SHP77 treated with DMSO at 0.1 percent for 48 hours (cell line): ENCODE measurements around the gene SLIT1.

Source experiments
- DNase-seq: peaks from one replicate; lab custom pipeline; 2025; lab: John Stamatoyannopoulos, UW

The SLIT1 gene

DNA sequence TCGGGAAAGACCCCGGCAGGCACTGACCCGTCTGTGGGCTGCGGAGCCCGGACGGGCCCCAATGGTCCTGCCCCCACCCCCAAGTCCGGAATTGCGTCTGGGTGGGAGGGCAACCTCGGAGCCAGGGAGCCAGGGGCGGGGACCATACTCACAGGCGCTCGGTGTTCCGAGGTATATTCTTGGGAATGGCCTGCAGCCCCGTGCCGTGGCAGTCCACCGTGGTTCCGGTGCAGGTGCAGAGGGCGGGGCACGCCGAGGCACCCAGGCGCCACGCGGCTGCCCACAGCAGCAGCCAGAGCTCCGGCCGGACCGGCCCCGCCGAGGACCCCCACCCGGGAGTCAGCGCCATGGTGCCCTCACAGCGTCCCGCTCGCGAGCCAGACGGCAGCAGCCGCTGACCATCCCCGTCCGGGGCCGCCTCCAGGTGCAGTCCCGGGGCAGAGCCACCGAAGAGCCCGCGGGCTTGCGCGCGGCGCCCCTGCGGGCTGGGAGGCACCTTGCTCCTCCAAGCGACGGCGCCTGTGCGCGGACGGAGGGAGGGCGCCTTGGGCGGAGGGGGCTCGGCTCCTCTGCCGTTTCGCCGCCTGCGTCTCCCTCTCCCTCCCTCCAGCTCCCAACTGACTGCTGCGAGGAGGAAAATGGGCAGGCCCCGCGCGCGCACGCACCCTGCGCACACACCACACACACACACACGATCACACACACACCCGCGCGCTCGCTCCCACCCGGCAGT lies at the start of gene SLIT1:
TSS of gene SLIT1 (minus strand) at position 634 of the 733 bp plus-strand sequence. CDS start at position 349, 285 bp downstream.
- no peak for DNase-seq

DNA sequence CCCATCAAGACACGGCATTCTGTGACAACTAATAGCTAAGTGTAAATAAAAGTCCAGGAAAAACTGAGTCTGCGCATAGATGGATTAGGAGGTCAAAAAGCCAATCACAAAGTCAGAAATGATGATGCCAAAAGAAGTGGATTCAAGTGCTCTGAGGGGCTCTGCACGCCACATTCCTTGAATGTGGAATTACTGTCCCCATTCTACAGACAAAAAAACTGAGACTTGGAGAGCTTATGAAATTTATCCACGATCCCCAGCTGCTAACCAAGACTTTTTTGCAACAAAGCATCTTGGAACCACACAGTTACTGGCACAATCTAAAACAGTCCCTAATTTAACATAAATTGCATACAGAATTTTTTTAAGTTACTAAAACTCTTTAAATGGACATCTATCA lies 49.6 kb upstream of the SLIT1 start:
- DNase-seq: no peak

DNA sequence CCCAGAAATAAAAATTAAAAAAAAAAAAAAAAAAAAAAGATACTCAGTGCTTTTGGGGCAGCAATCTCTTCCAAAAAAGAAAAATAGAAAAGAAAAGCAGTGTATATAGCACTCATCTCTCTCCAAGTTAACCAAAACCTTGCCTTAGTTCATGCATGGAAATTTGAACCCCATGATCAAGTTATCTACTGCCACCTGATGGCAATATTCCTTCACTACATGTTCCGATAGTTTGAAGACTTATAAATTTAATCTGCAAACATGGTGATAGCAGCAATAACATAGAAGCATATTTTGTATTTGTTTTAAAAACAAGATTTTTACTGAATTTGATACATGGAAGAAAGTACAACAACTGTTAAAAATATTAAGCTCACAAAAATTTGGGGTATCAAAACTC lies 48.6 kb upstream of the SLIT1 start:
- DNase-seq: peak; percentile 48

DNA sequence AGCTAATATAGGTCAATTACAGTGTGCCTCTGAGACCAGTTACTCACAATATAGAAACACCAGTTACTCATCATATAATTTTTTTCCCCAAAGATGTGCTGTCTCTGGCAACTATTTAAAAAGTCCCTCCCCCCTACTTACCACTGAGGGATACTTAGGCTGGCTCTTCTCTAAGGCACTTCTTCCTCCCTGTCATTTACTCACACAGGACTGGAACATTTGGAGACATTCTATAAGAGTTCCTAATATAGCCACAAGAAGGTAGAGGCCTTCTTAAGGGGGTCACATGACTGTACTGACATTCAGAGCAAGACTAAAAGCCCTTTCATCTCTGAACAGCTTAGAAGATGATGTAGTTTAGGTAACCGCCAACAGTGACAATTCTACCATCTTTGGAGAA lies 44.4 kb upstream of the SLIT1 start:
- DNase-seq: no peak

DNA sequence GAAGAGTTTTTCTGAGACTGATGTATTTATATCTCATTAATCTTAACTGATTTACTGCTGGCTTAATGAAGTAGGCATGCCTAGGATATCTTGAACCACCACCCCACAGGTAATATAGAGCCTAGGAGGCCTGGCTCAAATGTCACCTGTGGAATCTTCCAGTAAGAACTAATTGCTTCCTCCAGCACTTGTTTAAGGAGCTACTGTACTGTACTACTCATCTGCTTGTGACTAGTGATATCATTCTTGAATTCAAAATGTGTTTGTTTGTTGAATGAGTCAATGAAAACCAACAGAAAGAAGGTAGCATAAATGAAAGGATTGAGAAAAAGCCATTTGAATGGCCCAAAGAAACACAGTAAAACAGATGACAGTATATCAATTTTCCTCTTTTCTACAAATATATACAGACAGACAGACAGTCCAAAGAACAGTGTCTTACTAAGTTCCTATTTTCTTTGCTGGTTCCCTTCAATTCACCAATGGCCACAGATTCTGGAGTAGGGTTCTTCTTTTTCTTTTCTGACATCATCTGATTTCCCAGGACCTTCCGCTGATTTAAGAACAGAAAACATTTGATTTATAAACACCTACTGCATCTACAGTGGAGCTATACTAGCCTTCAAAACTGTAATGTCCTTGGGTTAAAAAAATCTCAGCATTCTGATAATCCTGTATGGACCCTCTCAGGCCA lies 43.7 kb upstream of the SLIT1 start:
- no peak for DNase-seq

DNA sequence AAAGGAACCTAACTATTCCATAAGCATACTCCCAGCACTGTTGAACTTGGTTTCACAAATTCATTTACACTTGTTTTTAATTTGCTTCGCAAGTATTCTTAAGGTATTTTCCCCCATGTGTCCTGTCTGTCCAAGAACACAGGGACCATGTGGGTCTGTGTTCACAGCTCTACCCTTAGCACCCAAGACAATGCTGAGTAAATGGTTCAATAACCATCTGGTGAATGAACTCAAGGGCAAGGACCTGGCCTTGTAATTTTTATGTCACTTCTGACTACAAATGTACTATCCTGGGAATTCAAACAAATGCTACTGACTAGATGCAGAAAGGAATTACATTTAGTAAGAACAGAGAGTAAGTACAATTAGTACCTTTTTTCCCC lies 43.0 kb upstream of the SLIT1 start:
- DNase-seq: no peak

DNA sequence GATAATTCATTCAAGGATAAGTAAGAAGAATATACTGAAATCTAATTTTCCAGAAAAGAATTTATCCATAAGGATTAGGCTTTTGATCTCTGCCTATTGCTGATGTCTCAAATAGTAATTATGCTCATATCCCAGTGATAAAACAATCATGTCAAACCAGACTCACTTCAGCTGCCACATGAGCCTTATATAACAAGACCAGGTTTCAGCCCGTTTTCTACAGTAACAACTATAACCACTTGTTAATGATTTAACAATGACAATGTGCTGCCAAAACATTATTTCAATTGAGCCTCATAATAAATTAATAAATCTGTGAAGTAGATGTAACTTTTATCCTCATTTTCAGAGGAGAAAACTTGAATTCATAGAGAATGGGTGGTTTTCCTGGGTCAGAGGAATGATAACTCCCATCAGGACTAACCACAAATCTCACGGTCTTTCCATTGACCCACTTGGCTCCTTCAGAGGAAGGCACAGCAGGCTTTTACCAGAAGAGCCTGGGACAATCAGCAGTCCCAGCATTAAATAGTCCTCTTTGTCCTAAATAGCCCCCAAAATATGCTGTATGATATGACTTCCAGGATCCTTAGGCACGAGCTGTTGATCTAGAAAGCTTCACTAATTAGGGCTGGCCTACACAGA lies 42.5 kb upstream of the SLIT1 start:
- no peak for DNase-seq

DNA sequence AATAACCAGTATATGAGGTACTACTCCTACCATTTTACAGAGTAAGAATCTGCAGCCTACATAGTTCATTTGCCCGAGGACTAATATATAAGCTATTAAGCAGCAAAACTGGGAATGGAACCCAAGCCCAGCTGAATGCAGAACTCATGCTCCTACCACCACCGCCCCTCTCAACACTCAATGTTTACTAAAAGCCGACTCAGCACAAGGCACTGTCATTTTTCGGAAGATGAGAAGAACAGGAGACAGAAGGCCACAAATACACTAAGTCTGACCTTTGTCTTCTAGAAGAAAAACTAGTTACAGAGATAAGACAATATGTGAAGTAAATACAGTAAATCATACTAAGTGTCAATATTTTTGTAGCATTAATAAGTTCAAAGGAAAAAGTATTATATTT lies 40.6 kb upstream of the SLIT1 start:
- no peak for DNase-seq

DNA sequence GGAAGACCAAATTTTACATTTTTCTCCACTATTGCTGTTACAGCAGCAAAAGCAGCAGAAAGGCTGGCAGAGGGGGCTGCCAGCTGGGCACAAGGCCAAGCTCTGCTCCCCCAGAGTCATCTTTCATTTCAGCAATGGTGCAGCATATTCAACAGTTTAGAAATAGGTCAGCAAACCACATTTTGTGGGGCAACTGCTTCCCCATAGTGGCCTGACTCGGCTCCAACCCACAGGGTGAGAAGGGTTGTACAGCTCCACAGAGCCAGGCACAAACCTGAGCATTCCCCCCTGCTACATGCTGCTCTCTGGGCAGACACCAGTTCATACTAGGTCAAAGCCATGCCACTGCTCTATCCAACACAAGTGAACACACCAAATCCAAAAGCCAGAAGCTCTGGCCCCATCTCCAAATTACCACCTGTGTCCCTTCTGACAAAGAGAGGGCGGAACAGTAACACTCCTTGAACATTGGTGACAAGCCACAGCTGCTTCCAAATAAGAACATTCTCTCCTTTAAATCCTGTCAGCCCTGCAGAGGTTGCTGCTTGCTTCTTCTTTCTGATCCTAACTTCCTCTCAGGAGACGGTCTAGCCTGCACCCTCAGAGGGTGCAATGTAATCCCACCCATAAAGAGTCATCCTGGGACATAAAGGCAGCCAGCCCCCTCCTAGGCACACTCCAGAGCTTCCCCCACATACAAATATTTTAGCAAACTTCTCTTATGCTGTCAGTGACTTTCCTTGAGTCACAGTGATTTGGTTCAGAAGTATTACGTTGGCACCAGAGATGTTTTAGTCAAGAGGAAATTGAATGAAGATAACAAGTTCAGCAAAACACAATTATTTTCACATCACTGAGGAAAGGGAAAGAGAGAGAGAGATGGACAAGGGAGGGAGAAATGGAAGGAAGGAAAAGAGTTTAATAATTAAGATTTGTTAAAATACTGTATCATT lies 39.0 kb upstream of the SLIT1 start:
- no peak for DNase-seq

DNA sequence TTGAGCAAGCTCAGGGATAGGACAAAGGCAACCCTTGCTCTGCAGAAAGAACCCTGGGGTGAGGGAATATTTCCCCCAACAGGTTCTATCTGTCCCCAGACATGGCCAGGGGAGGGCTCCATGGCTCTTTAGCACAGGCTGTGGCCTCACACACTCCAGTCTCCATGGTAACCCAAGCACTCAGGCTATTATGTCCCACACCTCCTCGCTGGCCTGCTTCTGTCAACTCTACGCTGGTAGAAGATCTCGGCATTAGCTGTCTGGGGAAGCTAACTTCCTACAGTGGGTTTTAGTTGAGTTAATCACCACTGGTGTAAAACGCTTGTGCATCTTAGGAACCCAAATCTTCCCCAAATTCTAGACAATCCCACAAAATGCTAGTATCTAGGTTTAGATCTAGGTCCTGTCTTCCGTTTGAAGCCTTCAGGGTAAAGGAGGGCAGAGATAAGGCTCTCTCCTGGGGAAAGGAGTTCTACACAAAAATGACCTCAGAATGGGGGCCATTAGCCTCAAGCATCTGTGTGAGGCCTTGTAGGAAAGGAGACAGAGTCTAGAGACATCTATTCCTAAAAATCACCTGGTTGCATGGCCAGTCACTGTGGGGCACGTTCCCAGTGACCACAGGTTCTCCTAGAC lies 36.7 kb upstream of the SLIT1 start:
- DNase-seq: no peak

DNA sequence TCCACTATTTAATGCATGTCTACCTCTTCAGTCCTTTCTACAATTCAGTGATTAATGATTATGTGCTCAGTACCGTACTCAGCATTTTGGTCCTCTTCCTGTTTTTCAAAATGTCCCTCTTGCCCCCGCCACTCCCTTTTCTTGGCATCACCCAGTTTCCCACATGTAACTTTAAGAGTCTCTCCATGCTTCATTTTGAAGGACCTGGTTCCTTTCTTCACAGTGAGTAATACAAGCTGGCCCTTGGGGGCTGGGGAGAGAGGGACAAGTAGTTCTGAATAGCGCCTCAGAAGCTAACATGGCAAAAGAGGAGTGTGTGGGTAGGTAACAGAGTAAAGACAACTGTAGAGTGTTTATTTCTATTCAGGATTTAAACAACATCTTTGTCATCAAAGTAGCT lies 34.6 kb upstream of the SLIT1 start:
- no peak for DNase-seq

DNA sequence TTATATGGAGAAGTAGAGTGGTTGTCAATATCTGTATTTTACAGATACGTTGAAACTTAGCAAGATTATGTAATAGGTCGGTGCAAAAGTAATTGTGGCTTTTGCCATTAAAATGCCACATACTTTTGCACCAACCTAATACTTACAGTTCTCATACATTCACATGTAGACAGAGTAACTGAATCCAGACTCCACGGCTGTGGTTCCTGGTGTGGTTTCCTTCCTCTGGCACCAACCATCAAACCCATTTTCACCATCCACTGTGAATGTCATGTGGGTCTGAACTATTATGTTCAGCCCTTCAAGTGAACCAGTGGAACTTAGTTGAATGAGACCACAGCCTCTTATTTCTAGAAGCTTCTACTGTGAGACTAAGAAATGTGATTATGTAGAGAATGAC lies 31.5 kb upstream of the SLIT1 start:
- no peak for DNase-seq

DNA sequence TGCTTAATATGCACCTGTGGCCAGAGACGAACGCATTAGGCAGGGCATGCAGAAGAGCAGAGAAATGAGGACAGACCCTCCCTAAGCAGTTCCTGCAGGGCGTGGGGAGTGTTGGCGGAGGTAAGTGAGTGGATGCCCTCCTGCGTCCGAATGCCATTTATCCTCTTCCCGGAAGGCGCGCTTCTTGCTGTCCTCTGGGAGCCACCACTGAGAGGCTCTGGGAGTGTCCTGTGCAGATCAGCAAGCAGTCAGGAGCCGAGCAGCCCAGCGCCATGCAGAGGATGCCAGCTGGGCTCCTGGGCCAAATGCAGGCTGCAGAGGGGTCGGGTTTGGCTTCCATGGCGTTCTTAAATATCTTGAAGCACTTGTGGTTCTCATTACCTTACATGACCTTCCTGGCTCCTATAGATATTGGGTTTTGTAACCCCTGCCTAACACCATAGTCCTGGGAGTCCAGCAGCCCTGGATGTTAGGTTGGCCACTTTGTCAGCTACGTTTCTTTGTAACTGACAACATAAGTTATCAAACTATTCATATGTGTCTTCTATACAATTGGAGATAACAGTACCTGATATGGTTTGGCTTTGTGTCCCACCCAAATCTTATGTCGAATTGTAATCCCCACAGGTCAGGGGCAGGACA lies 30.0 kb upstream of the SLIT1 start:
- DNase-seq: no peak

DNA sequence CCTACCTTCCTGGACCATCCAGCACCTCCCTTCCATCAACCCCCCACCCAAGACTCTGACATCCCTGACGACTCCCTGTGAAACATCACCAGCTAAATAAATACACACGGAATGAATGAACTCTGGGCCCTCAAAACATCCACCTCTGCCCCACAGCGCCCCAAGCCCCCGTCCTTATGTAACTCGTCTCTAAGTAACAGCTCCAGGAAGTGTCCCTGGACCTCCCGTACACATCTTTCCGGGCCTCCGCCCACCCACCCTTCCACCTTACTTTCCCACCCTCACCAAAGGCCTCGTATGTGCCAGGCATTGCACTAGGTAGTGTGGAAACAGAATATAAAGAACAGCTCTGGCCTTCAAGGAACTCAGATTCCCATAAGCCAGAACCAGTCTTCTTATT lies 27.7 kb upstream of the SLIT1 start:
- DNase-seq: no peak

DNA sequence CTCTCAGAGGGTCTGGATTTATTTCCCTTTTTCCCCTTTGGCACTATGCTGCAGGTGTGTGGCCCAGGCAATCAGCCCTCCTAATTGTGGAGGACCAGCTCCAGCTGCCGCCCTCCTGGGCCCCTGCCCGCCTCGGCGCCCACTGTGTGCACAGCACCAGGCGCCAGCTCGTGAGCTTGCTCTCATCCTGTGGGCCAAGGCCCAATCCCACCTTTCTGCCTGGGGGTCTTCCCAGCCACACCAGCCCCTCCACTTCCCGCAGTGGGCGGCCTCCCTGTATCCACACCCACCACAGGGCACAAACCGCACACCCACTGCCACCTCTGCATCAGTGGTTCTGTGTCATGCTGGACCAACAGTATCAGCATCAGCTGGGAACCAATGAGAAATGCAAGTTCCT lies 25.5 kb upstream of the SLIT1 start:
- no peak for DNase-seq

DNA sequence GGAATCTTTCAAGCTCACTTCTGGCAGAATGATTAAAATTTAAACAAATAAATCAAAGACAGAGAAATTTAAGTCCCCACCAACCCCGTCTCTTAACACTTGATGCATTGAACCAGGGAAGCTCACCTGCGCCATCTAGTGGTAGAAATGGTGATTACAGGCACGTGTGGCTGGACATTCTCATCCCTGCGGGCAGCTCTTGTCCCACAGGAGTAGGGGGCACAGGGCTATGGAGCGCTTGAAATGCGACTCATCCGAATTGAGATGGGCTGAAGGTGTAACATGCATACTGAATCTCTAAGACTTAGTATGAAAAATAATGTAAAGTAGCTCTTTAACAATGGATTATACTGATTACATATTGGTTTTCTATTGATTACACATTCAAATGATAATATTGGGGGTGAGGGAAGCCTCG lies 24.8 kb upstream of the SLIT1 start:
- DNase-seq: peak; percentile 34

DNA sequence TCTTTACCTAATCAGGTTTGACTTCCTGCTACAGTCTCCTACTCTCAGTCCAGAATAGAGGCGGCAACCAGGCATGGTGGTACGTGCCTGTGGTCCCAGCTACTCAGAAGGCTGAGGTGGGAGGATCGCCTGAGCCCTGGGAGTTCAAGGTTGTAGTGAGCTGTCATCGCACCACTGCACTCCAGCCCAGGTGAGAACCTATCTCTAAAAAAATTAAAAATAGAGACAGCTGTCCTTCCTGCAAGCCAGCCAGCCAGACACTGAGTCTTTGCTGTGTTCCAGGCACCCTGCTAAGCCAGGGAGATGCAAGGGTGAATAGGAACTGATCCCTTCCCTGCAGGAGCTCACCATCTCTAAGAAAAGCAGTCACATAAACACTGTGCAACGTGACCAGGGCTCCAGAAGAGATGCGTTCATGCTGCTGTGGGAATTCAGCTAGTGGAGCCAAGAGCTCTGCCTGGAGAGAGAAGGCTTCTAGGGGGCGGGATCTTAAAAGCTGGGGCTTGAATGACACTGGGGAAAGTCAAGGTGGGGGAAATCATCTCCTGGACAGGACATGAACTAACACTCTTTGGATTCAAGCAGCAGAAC lies 22.1 kb upstream of the SLIT1 start:
- DNase-seq: no peak

DNA sequence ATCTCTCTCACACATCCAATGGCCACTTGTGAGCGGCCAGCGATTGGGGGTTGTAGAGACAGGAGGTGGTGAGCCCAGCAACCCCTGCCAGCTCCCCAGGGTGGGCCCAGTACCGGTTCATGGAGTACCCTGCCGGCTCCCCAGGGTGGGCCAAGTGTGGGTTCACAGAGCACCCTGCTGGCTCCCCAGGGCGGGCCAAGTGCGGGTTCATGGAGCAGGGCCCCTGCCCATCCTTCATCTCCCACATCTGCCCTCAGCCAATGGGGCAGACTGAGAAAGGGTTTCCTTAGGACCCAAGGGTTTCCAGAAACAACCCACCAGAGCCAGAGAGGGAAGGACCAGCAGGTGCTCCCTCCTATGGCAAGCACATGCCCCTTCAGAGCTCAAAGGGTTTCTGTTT lies 21.4 kb upstream of the SLIT1 start:
- no peak for DNase-seq

DNA sequence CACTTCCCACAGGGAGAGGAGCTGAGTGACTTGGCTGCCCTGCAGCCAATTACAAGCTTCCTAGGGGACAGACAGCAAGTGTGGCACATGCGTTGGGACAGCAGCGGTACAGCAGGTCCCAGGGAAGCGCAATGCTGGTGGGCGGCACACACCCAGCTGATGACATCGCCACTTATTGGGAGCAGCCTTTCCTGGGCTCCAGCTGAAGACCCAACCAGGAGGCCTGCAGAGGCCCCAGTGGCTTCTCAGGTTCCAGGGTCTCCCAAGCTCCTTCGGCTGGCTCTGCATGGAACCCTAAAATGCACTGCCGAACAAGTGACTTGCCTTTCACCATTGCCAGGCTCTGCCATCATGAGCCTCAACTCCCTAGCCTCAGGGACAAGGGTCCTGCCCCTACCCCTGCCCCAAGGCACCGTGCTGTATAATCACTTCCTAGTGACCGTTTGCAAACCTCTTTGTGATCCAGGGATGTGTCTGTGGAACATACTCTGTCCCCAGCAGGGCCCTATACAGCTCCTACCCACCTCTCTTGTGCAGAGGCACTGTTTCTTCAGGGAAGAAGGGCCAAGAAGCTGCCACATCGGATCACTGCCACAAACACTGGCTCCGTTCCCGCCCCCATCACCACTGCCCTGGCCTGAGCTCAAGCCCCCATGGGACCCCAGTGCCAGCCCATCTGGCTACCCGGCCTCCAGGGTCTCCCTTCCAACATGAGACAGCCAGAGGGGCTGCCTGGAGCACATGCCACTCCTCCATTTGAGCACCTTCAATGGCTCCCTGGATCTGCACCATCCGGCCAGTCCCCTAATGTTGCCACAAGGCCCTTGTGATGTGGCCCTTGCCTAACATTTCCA lies 19.3 kb upstream of the SLIT1 start:
- no peak for DNase-seq

DNA sequence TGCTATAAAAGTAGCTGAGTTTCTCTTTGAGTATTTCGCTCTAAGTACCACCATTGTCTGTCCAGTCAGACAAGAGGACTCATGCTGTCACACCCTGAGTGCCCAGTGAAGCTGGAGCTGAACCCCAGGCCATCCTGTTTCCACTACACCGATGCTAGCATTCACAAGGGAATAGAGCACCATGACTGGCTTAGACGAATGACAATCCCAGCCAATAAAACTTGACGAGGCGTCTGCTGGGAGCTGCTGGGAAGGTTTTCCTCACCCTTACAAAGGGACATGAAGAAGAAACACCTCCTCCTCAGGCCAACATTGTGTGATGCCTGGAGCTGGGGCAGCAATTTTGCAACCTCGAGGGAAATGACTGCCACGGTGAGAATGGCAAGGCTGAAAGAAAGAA lies 17.5 kb upstream of the SLIT1 start:
- no peak for DNase-seq
